ENCODE data around the gene RASSF3. TPM values are rescaled to one million over a fixed set of nuclear protein-coding genes. Genes with fewer than 3 reads are reported as not detected.
A peak's percentile ranks its signal among the peaks of the same experiment; 100 is the strongest.

Gene RASSF3
- total RNA-seq, 2 donors from 2014 or later: 40.6 to 55.7 TPM

- Histone ChIP-seq H3K4me3 (no peak overlapping the region), H3K9me3 (no peaks in the 10 kb centered on the region), H3K27ac (peak overlapping the region in 1 of 2 donors; percentile 63), H3K36me3 (no peaks in the 10 kb centered on the region), H3K27me3 (replicated peaks; ENCODE audit: insufficient read depth) (no peaks in the 10 kb centered on the region), H3K4me1 (replicated peaks) (no peaks in the 10 kb centered on the region)
- 34% methylated on average over 1 of the region's 1 CpG for WGBS
- DNase-seq (ENCODE audit: low spot score): no peak
- intact Hi-C loops (cut with DNase I): no loop called here
- TF ChIP-seq POLR2AphosphoS5 (IDR thresholded peaks at IDR 0.05) (peak; percentile 92), CTCF (IDR thresholded peaks at IDR 0.05) (no peak)
These were observed 20.1 kb upstream of the RASSF3 start for GRCh38 chr12:64590183-64590582.

- H3K27me3 ChIP-seq (replicated peaks; ENCODE audit: insufficient read depth): no peaks in the 10 kb centered on the region
- no peak overlapping the region for H3K27ac ChIP-seq
- no peaks in the 10 kb centered on the region for H3K4me1 ChIP-seq (replicated peaks)
- 83% methylated on average over 6 of the region's 6 CpGs for WGBS
- no peak overlapping the region for H3K4me3 ChIP-seq
- no peak for TF ChIP-seq POLR2AphosphoS5 (IDR thresholded peaks at IDR 0.05)
- TF ChIP-seq CTCF (IDR thresholded peaks at IDR 0.05): no peak
- no peak for TF ChIP-seq POLR2A (IDR thresholded peaks at IDR 0.05)
- intact Hi-C loops (cut with DNase I): no loop called here
- no peak for DNase-seq (ENCODE audit: low spot score)
- no peaks in the 10 kb centered on the region for H3K36me3 ChIP-seq
- no peaks in the 10 kb centered on the region for H3K9me3 ChIP-seq
These were observed 14.2 kb upstream of the RASSF3 start for GRCh38 chr12:64595863-64596793.

GRCh38 chr12:64598831-64599230 is 11.5 kb upstream of the RASSF3 start:
- Histone ChIP-seq H3K4me1 (replicated peaks) (no peaks in the 10 kb centered on the region), H3K4me3 (no peak overlapping the region), H3K36me3 (no peaks in the 10 kb centered on the region), H3K9me3 (no peaks in the 10 kb centered on the region), H3K27me3 (replicated peaks; ENCODE audit: insufficient read depth) (no peaks in the 10 kb centered on the region), H3K27ac (no peak overlapping the region)
- WGBS: 84% methylated on average over 4 of the region's 4 CpGs
- no peak for DNase-seq (ENCODE audit: low spot score)
- TF ChIP-seq POLR2AphosphoS5 (IDR thresholded peaks at IDR 0.05) (no peak), POLR2A (IDR thresholded peaks at IDR 0.05) (no peak), CTCF (IDR thresholded peaks at IDR 0.05) (no peak)
- intact Hi-C loops (cut with DNase I): no loop called here

- Histone ChIP-seq H3K9me3 (no peaks in the 10 kb centered on the region), H3K27me3 (replicated peaks; ENCODE audit: insufficient read depth) (no peaks in the 10 kb centered on the region), H3K36me3 (no peaks in the 10 kb centered on the region), H3K4me3 (no peak overlapping the region), H3K4me1 (replicated peaks) (no peaks in the 10 kb centered on the region), H3K27ac (peak overlapping the region in 1 of 2 donors; percentile 54)
- intact Hi-C loops (cut with DNase I): no loop called here
- DNase-seq (ENCODE audit: low spot score): peak; percentile 62
- TF ChIP-seq POLR2AphosphoS5 (IDR thresholded peaks at IDR 0.05) (peak; percentile 86), POLR2A (IDR thresholded peaks at IDR 0.05) (no peak)
- 40% methylated on average over 2 of the region's 2 CpGs for WGBS
These were observed 10.1 kb upstream of the RASSF3 start for GRCh38 chr12:64600164-64600561.

- H3K27me3 ChIP-seq (replicated peaks; ENCODE audit: insufficient read depth): no peaks in the 10 kb centered on the region
- no peak overlapping the region for H3K27ac ChIP-seq
- WGBS: 43% methylated on average over 4 of the region's 4 CpGs
- H3K4me3 ChIP-seq: no peak overlapping the region
- no peaks in the 10 kb centered on the region for H3K9me3 ChIP-seq
- no peak for DNase-seq (ENCODE audit: low spot score)
- H3K36me3 ChIP-seq: no peaks in the 10 kb centered on the region
- intact Hi-C loops (cut with DNase I): no loop called here
- no peak for TF ChIP-seq CTCF (IDR thresholded peaks at IDR 0.05)
- peak; percentile 19 for TF ChIP-seq POLR2AphosphoS5 (IDR thresholded peaks at IDR 0.05)
- TF ChIP-seq POLR2A (IDR thresholded peaks at IDR 0.05): no peak
- no peaks in the 10 kb centered on the region for H3K4me1 ChIP-seq (replicated peaks)
These were observed 7.0 kb upstream of the RASSF3 start for GRCh38 chr12:64603183-64603841.
